HG03175 (cell line): ENCODE measurements around the gene USP40.

Experiments used
- ATAC-seq: cut with Tn5 transposase; IDR thresholded peaks from one replicate; pipeline ENCODE4 v1.9.1; 2021; ENCODE audit warnings: mild to moderate bottlenecking, moderate library complexity; ENCODE audit not compliant: unreplicated experiment

The USP40 gene

DNA sequence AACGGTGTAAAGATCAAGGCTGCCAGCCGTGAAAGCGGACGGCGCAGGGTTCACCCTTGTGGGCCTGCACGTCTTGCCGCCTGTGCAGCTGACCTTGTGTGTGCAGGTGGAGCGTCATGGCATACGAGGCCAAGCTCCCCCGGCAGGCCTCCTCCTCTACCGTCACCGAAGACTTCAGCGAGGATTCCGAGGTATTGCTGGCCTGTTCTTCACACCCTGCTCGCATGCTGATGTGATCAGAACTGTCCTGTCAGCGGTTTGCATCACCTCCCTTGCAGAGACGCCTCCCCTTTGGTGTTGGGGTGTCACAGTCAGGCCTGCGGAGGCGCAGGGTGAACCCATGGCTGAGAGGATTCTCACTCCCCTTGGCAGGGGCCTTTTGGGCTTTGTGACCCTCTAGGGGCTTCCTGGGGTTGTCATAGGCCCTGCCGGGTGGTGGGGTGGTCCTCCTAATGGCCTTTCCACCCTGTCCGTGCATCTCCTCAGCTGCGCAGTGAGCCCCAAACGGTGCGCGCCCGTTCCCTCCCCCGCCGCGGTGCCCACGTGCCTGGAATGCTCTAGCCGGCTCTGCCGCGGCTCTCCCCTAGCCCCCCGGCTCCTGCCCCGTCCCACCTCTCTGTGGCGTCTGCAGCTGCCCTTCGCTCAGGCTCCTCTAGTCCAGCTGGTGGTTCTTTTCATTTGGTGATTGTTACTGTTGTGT lies 119.8 kb downstream of the USP40 start:
- ATAC-seq, result no peak

GRCh38 chr2:233446121-233446520 lies 120.5 kb downstream of the USP40 start:
- no peak for ATAC-seq

GRCh38 chr2:233445152-233445830 lies 121.3 kb downstream of the USP40 start:
- no peak for ATAC-seq

GRCh38 chr2:233444501-233444900 lies 122.1 kb downstream of the USP40 start:
- ATAC-seq, result no peak

DNA sequence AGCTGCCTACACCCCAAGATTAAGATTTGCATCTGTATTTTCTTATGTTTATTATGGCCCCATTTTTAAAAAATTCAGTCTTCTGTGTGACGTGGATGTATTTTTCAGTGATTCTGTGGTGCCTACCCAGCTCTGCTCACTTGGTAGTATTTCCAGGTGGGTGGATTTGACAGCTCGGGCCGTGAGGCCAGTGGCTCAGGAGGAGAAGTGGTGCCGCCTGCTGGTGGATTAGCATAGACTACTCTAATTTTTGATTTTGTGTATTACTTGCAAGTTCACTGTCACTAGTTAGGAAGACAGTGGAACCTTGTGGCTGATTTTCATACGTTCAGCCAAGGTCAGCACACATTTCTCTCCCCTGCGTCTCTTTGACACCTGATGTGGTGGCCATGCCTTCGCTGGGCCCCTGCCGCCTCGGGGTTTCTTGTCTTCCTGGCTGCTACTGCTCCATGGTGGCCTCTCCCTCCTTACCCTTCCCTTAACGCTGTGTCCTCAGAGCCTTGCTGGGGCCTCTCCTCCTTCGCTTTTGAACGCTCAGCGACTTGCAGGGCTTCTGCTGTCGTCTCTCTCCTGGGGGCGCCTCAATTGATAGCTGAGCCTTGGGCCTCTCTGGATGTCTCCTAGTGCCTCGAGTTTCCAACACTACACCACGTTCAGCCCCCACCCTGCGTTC lies 122.9 kb downstream of the USP40 start:
- peak; percentile 59 for ATAC-seq

- ATAC-seq, result no peak
These were observed 124.6 kb downstream of the USP40 start for GRCh38 chr2:233442028-233442310.

DNA sequence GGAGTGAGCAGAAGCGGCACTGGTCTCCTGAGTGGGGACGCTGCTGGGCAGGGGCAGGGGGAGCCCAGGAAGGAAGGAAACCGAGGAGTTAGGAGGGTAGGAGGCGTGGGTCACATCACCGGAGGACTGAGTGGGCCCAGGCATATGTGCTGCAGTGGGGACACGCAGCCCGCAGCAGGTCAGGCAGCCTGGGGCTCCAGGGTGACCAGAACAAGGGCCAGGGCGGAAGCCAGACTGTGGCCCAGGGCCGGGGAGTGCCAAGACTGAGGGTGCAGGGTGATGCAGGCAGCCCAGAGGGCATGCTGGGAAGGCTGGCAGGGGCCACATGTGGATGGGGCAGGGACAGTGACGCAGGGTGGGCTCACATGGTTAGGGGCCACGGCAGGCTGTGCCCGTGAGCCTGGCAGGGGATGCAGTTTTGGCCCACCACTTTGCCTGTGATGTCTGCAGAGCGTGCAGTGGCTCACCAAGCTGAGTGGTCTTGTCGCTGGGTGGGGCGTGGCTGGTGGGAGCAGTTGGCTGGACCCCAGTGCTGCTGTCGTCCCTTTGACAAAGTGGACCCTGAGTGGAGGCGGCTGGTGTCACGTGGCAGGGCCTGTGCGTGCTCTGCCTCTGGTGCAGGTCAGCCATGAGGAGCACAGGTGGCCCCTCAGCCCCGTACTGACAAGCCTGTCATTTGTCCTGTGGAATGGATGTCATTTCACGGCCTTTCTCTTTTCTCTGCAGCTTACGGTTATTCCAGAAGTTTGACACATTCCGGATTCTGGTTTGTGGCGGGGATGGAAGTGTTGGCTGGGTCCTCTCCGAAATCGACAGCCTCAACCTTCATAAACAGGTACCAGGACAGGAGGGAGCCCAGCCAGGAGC lies 125.2 kb downstream of the USP40 start:
- ATAC-seq, result no peak

DNA sequence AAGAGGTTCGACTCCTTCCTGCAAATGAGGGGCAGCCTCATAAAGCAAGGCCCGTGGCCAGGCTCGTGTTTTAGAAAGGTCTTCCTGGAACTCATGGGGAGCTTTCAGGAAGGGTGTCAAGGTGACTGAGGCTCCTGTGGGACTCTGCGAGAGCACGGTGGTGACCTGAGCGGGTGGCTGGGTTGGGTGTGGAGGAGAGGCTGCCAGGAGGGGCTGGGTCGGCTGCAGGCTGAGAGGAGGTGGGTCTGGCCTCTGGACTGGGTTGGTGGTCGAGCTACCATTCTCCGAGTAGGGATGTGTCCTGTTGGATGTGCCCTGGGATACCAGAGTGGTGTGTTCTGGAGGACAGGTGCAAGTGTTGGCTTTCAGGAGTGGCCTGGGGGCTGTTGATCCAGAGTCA lies 125.9 kb downstream of the USP40 start:
- ATAC-seq, result no peak

- ATAC-seq, result no peak
These were observed 126.3 kb downstream of the USP40 start for GRCh38 chr2:233440314-233440713.

- no peak for ATAC-seq
These were observed 127.4 kb downstream of the USP40 start for GRCh38 chr2:233439191-233439590.

- no peak for ATAC-seq
These were observed 127.9 kb downstream of the USP40 start for GRCh38 chr2:233438573-233439147.

DNA sequence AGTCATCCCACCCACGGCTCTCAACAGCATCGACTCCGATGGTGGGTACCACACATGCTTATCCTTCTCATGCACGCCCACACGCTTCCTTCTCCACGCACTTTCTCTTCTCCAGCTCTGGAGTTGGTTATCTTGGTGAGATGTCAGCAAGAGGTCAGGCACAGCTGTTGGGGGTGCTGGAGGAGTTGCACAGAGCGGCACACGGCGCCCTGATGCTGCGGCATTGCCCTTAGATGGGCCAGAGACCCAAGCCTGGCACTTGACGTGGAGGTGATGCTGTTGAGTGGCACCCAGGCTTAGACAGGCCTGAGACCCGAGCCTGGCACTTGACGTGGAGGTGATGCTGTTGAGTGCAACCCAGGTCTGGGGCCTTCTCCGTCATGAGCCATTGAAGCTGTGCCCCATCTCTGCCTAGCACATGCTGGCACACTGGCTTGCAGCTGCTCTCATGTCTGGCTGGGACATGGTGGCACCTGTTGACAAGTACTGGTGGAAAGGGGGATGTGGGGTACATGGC lies 129.1 kb downstream of the USP40 start:
- no peak for ATAC-seq

- no peak for ATAC-seq
These were observed 129.7 kb downstream of the USP40 start for GRCh38 chr2:233436691-233437438.

GRCh38 chr2:233436191-233436581 lies 130.4 kb downstream of the USP40 start:
- no peak for ATAC-seq

DNA sequence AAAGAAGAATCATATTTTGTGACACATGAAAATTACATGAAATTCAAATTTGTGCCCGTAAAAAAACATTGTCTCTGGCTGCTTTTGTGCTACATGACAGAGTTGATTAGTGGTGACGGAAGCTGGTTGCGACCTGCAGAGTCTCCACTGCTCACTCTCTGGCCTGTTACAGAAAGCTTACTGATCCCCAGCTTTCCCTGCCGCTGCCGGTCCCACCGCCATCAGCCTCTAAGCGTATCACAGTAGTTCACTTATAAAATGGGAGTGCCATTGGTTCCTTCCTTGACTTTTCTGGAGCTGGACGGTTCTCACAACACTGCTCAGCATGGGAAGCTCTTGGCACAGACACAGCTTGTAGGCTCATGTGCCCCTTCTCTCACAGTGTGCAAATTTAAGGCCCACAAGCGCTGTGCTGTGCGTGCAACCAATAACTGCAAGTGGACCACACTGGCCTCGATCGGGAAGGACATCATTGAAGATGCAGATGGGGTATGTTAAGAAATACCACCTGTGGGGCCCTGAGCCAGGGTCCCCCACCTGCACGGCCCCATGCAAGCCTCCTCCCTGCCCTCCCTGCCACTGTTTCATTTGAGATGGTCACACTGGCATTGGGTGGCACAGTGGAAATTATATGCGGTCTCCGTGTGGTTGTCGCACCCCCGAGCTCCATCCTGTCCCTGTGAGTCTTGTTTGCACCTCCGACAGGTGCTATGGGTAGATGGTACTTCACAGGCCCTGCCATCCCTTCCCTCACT lies 131.0 kb downstream of the USP40 start:
- no peak for ATAC-seq

- no peak for ATAC-seq
These were observed 131.8 kb downstream of the USP40 start for GRCh38 chr2:233434666-233435330.

GRCh38 chr2:233433794-233434193 lies 132.8 kb downstream of the USP40 start:
- ATAC-seq, result no peak

DNA sequence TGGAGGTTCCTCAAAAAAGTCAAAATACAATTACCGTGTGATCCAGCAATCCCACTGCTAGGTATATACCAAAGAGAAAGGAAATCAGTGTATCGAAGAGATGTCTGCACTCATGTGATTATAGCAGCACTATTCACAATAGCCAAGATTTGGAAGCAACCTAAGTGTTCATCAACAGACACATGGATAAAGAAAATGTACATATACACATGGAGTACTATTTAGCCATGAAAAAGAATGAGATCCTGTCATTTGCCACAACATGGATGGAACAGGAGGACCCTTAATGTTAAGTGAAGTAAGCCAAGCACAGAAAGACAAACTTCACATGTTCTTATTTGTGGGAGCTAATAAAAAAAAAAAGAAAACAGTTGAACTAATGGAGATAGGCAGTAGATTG lies 133.6 kb downstream of the USP40 start:
- ATAC-seq, result no peak

- ATAC-seq, result no peak
These were observed 135.9 kb downstream of the USP40 start for GRCh38 chr2:233430651-233431050.
